GM12878 (cell line): ENCODE measurements around the gene TMC2. TPM values are rescaled to one million over a fixed set of nuclear protein-coding genes. Genes with fewer than 3 reads are reported as not detected.

Source experiments
- ATAC-seq: fragments of 200-7000 bp; cut with Tn5 transposase; 3 replicates; pipeline ENCODE4 v1.9.1; 2020; ENCODE audit warnings: mild to moderate bottlenecking, moderate library complexity
- BruUV-seq: library from RNA; stranded (reverse); fragments of 400-500 nt; replicated peaks from 2 replicates; lab custom pipeline; 2021; lab: Mats Ljungman, UMichigan
- CTCF ChIA-PET: fragments of 300-600 bp; sonication (Branson Sonifier 250); formaldehyde crosslinking; extraction: SDS; loops from one replicate; lab custom pipeline; 2021; ENCODE audit warnings: inconsistent platforms; lab: Yijun Ruan, JAX
- POLR2A ChIA-PET: fragments of 350-600 bp; formaldehyde crosslinking; extraction: SDS; loops from one replicate; lab custom pipeline; 2021; ENCODE audit warnings: inconsistent platforms; lab: Charles Lee
- RAD21 ChIA-PET: fragments of 300-600 bp; sonication (Branson Sonifier 250); formaldehyde crosslinking; loops from one replicate; lab custom pipeline; 2023; ENCODE audit warnings: antibody characterized with exemption; ENCODE audit not compliant: unreplicated experiment; lab: Charles Lee
- SMC1A ChIA-PET: fragments of 300-600 bp; sonication (Branson Sonifier 250); formaldehyde crosslinking; loops from one replicate; lab custom pipeline; 2023; ENCODE audit not compliant: unreplicated experiment, uncharacterized antibody; lab: Charles Lee
- DNase-seq: peaks from one replicate; pipeline ENCODE4 v3.0.0-alpha.2; 2011; ENCODE audit warnings: low read depth, low spot score
- FAIRE-seq: peaks from 3 replicates; lab custom pipeline; 2011; peaks lifted over from hg19 to GRCh38; lab: Jason Lieb, UNC
- H2AFZ ChIP-seq: 2 replicates; pipeline ENCODE4 v1.6.0; 2011; ENCODE audit warnings: low read depth, low read length, control low read depth; ENCODE audit not compliant: control insufficient read depth
- H3K27ac ChIP-seq: 2 replicates; pipeline ENCODE4 v1.5.1; 2011; ENCODE audit warnings: control low read depth; ENCODE audit not compliant: control insufficient read depth, insufficient read depth
- H3K27me3 ChIP-seq, 2 experiments: replicated peaks in 1 of 2; 2 replicates each; pipeline versions ENCODE4 v1.6.0 to v1.6.1; 2011; ENCODE audit warnings: low read length in 1 of 2; ENCODE audit not compliant: control insufficient read depth in 2 of 2, insufficient read depth in 2 of 2
- H3K36me3 ChIP-seq, 2 experiments: 2 replicates each; pipeline ENCODE4 v1.5.1; 2011; ENCODE audit warnings: low read length in 1 of 2; ENCODE audit not compliant: control insufficient read depth in 2 of 2, insufficient read depth in 2 of 2
- H3K4me1 ChIP-seq: 2 replicates; pipeline ENCODE4 v1.6.1; 2011; ENCODE audit warnings: mild to moderate bottlenecking, low read length, moderate library complexity, mixed read lengths; ENCODE audit not compliant: control insufficient read depth, insufficient read depth
- H3K4me2 ChIP-seq: 2 replicates; pipeline ENCODE4 v1.6.0; 2011; ENCODE audit warnings: control low read depth; ENCODE audit not compliant: control insufficient read depth, insufficient read depth
- H3K4me3 ChIP-seq: fragments of 200-600 bp; sonication (generic); 2 replicates; pipeline ENCODE4 v1.5.1; 2016
- H3K79me2 ChIP-seq: 2 replicates; pipeline ENCODE4 v1.6.0; 2011; ENCODE audit warnings: low read length; ENCODE audit not compliant: control insufficient read depth, insufficient read depth
- H3K9ac ChIP-seq: 2 replicates; pipeline ENCODE4 v1.8.0; 2011; ENCODE audit warnings: low read length, control low read depth, mixed read lengths; ENCODE audit not compliant: control insufficient read depth, insufficient read depth
- H3K9me3 ChIP-seq: replicated peaks from 3 replicates; pipeline ENCODE4 v1.5.1; 2011; ENCODE audit warnings: mild to moderate bottlenecking, low read length; ENCODE audit not compliant: control insufficient read depth, insufficient read depth
- H4K20me1 ChIP-seq: 2 replicates; pipeline ENCODE4 v1.6.0; 2011; ENCODE audit not compliant: control insufficient read depth, insufficient read depth
- POLR2AphosphoS5 ChIP-seq: IDR thresholded peaks from 2 replicates; pipeline ENCODE4 v1.6.1; 2011; ENCODE audit warnings: mild to moderate bottlenecking, low read length, inconsistent platforms
- ZNF687 ChIP-seq: fragments of 450-650 bp; IDR thresholded peaks from 2 replicates; pipeline ENCODE4 v1.6.1; 2017; ENCODE audit warnings: mild to moderate bottlenecking, moderate library complexity
- WGBS: methylation state at CpG from one replicate; pipeline ENCODE4 v1.1.6; 2016; ENCODE audit warnings: low lambda C conversion rate; ENCODE audit not compliant: insufficient replicate concordance, insufficient coverage; ENCODE audit errors: missing lambda C conversion rate; 5-methylcytosine and 5-hydroxymethylcytosine counted together
- in situ Hi-C: fragments of 300-500 bp; cut with MboI; formaldehyde crosslinking; loops from 9 replicates; pipeline ENCODE4 v1.14.3; 2018; ENCODE audit warnings: mixed read lengths
- intact Hi-C: fragments of 100-400 bp; cut with micrococcal nuclease; formaldehyde crosslinking; loops from one replicate; pipeline ENCODE4 v1.14.2; 2022; ENCODE audit not compliant: unreplicated experiment
- polyA plus RNA-seq, 11 experiments: library from polyadenylated mRNA; depleted of rRNA in 4 of 11; unstranded in 6 of 11; stranded (reverse) in 5 of 11; fragments of >200 nt; fragmentation: Nextera tagmentation in 4 of 11; fragmentation: Illumina TruSeq in 1 of 11; extraction: Ambion mirVana in 4 of 11; extraction: Trizol in 1 of 11; gene quantifications; 1 replicate in 1 of 11; 2 replicates in 10 of 11; pipeline versions ENCODE4 v1.2.1 to v1.2.3, GENCODE V29; 2011 to 2016; ENCODE audit warnings: inconsistent platforms in 2 of 11, missing spikeins in 2 of 11, low read depth in 1 of 11
- total RNA-seq, 4 experiments: library from RNA; depleted of rRNA in 3 of 4; stranded (reverse); fragments of >200 nt in 3 of 4; fragmentation: Illumina TruSeq in 1 of 4; extraction: Trizol in 1 of 4; gene quantifications; 2 replicates each; pipeline versions ENCODE4 v1.2.1 to v1.2.3, GENCODE V29; 2013 to 2021

TMC2 gene
- total and polyA plus RNA-seq, 10 of the 15 experiments (the other 5 are each of a cell fraction or from before 2014, with no cell fraction given) = 0.08 TPM; not detected in 9

GRCh38 chr20:2656471-2657117, 120.2 kb downstream of the TMC2 start:
- ATAC-seq (no peak), DNase-seq (no peak), FAIRE-seq (no peak)
- peaks cover 17% of the 10 kb centered on the region for H4K20me1 ChIP-seq
- H3K9me3 ChIP-seq = no peaks in the 10 kb centered on the region
- CTCF ChIA-PET = interaction anchor here (0.7 to 1.5 kb wide), 2 partner anchors 9 to 134 kb away, joined by 3 to 7 read pairs; no protein-coding TSS in a partner anchor
- in situ Hi-C loops (no loop called here), intact Hi-C loops (no loop called here)
- 77% methylated on average over 12 of the region's 12 CpGs for WGBS
- no peak overlapping the region for H3K9ac ChIP-seq
- peaks cover 46% of the 10 kb centered on the region for H3K79me2 ChIP-seq
- peak overlapping the region; percentile 29; the same call in 1 of the 2 replicates for H3K4me3 ChIP-seq
- peaks cover 29 to 43% of the 10 kb centered on the region in 2 experiments for H3K36me3 ChIP-seq
- BruUV-seq = TSS peak; percentile 13
- peaks cover 13% of the 10 kb centered on the region for H3K4me1 ChIP-seq
- POLR2A ChIA-PET = interaction anchor here (5.6 kb wide), 1 partner anchor 8 kb away, joined by 47 read pairs; the partner anchor contains the start of gene IDH3B
- SMC1A ChIA-PET = no interaction called here
- H3K27me3 ChIP-seq = no peaks in the 10 kb centered on the region
- H3K27ac ChIP-seq = no peak overlapping the region
- RAD21 ChIA-PET = no interaction called here
- no peak overlapping the region; the same call in 1 of the 2 replicates for H3K4me2 ChIP-seq
- H2AFZ ChIP-seq = no peak overlapping the region
- TF ChIP-seq ZNF687 (no peak), POLR2AphosphoS5 (peak; percentile 44; the same call in 1 of the 2 replicates)
